Measurements from ENCODE around the gene TANGO6.

The TANGO6 gene

GRCh38 chr16:68866933-68867332 is 23.6 kb downstream of the TANGO6 start:
- no peak for DNase-seq (ENCODE audit: low spot score)

GRCh38 chr16:68869492-68870088 is 26.3 kb downstream of the TANGO6 start:
- DNase-seq (ENCODE audit: low spot score) = no peak

GRCh38 chr16:68873635-68874471 is 30.5 kb downstream of the TANGO6 start:
- DNase-seq (ENCODE audit: low spot score) = no peak

- DNase-seq (ENCODE audit: low spot score) = no peak
Observed at GRCh38 chr16:68875871-68876270, 32.5 kb downstream of the TANGO6 start.

- DNase-seq (ENCODE audit: low spot score) = no peak
Observed at GRCh38 chr16:68883685-68884084, 40.4 kb downstream of the TANGO6 start.

GRCh38 chr16:68884401-68884800 is 41.1 kb downstream of the TANGO6 start:
- DNase-seq (ENCODE audit: low spot score) = no peak

GRCh38 chr16:68884861-68885720 is 41.8 kb downstream of the TANGO6 start:
- DNase-seq (ENCODE audit: low spot score) = no peak

- DNase-seq (ENCODE audit: low spot score) = no peak
Observed at GRCh38 chr16:68887107-68887506, 43.8 kb downstream of the TANGO6 start.

GRCh38 chr16:68889508-68890150 is 46.3 kb downstream of the TANGO6 start:
- DNase-seq (ENCODE audit: low spot score) = no peak

GRCh38 chr16:68892214-68892613 is 48.9 kb downstream of the TANGO6 start:
- DNase-seq (ENCODE audit: low spot score) = no peak

- no peak for DNase-seq (ENCODE audit: low spot score)
Observed at GRCh38 chr16:68892898-68893297, 49.6 kb downstream of the TANGO6 start.

- no peak for DNase-seq (ENCODE audit: low spot score)
Observed at GRCh38 chr16:68893710-68894705, 50.7 kb downstream of the TANGO6 start.

GRCh38 chr16:68894714-68895113 is 51.4 kb downstream of the TANGO6 start:
- no peak for DNase-seq (ENCODE audit: low spot score)

GRCh38 chr16:68898026-68898425 is 54.7 kb downstream of the TANGO6 start:
- no peak for DNase-seq (ENCODE audit: low spot score)

- no peak for DNase-seq (ENCODE audit: low spot score)
Observed at GRCh38 chr16:68900009-68900408, 56.7 kb downstream of the TANGO6 start.

GRCh38 chr16:68902003-68902968 is 59.0 kb downstream of the TANGO6 start:
- DNase-seq (ENCODE audit: low spot score) = no peak

- DNase-seq (ENCODE audit: low spot score) = no peak
Observed at GRCh38 chr16:68902969-68903345, 59.6 kb downstream of the TANGO6 start.

- DNase-seq (ENCODE audit: low spot score) = no peak
Observed at GRCh38 chr16:68907297-68907696, 64.0 kb downstream of the TANGO6 start.

- no peak for DNase-seq (ENCODE audit: low spot score)
Observed at GRCh38 chr16:68907781-68908181, 64.5 kb downstream of the TANGO6 start.

Measured in left forelimb (tissue), 1 donor.